Measurements from ENCODE around the gene ROBO1. TPM values are rescaled to one million over a fixed set of nuclear protein-coding genes. Genes with fewer than 3 reads are reported as not detected.

ROBO1 gene
- total and polyA plus RNA-seq, 2 of the 13 experiments (the other 11 are each of a cell fraction or from before 2014, with no cell fraction given) = 52.2 to 71.0 TPM

DNA sequence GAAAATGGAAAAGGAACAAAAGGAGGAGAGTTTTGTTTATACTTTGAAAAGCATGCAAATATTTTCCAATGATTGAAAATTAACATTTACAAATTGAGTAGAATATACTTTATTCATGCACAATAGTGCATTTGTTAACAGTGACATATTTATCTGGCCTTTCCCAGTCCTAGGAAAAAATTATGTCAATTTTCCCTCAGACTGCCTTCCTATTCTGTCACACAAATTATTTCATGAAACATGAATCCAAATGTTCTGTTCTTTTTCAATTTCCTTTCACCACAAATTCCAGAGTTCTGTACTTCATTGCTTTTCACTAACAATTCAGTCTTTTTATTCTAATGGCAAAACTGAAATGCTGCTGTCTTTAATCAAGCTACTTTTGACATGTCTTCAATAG, 945.1 kb downstream of the ROBO1 start:
- ChIA-PET POLR2A (no interaction called here), CTCF (ENCODE audit: low intra/inter-chr PET ratio, low total read pairs) (no interaction called here)
- no TSS peak for BruUV-seq (replicated peaks)
- Histone ChIP-seq H4K20me1 (ENCODE audit: insufficient read depth, low read length) (no peaks in the 10 kb centered on the region), H3K9ac (ENCODE audit: insufficient read depth, low read depth, low read length) (no peak overlapping the region), H3K27ac (ENCODE audit: extremely low read length, insufficient read depth, low read length) (no peak overlapping the region), H3K79me2 (ENCODE audit: insufficient read depth, low read length) (peaks cover 29% of the 10 kb centered on the region), H3K4me3 (replicated peaks in 1 of 3; ENCODE audit: insufficient read depth in 1 of 3, low read depth in 2 of 3, low read length in 3 of 3) (no peak overlapping the region), H2AFZ (ENCODE audit: low read length) (no peak overlapping the region), H3K4me2 (ENCODE audit: low read depth, low read length) (no peak overlapping the region), H3K9me3 (ENCODE audit: low read length) (no peaks in the 10 kb centered on the region), H3K4me1 (ENCODE audit: insufficient read depth, low read length) (peaks cover 40% of the 10 kb centered on the region), H3K36me3 (replicated peaks in 1 of 2; ENCODE audit: control insufficient read depth in 1 of 2, insufficient read depth in 2 of 2, low read length in 2 of 2) (peaks cover 3 to 6% of the 10 kb centered on the region in 2 experiments; a peak in 2 of 5 replicates), H3K27me3 (ENCODE audit: control insufficient read depth in 1 of 2, insufficient read depth in 2 of 2, low read length in 2 of 2) (no peaks in the 10 kb centered on the region)
- no peak for FAIRE-seq
- TF ChIP-seq TFE3 (CRISPR knock-in tag; IDR thresholded peaks at IDR 0.05) (no peak), KDM6A (CRISPR knock-in tag; IDR thresholded peaks at IDR 0.05; ENCODE audit: low read depth) (no peak)
- ATAC-seq = no peak
- in situ Hi-C loops (cut with HindIII; ENCODE audit: extremely low pct_ligation_motif_present, low pct_unique_long_range_greater_than_20kb) (no loop called here), intact Hi-C loops (cut with micrococcal nuclease; ENCODE audit: unreplicated experiment) (no loop called here)
- DNase-seq (ENCODE audit: low spot score) = no peak

DNA sequence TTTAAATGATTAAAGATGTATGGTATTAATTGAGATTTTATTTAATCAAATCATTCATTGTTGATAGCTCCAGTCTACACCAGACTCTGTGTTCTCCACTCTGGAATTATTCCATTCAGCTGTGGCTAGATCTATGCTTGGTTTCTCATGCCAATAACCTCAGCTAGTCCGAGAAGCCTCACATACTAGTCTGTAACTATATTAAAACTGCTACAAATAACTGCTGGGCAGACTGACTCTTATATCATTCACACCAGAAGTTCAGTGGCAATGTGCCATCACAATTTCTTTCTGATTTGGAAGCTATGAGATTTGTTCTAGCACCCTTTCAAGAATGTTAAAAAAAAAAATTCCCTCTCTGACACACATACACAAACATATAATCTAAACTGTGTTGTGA, 947.3 kb downstream of the ROBO1 start:
- intact Hi-C loops (cut with micrococcal nuclease; ENCODE audit: unreplicated experiment) (no loop called here), in situ Hi-C loops (cut with HindIII; ENCODE audit: extremely low pct_ligation_motif_present, low pct_unique_long_range_greater_than_20kb) (no loop called here)
- no peak overlapping the region for H3K4me3 ChIP-seq (replicated peaks in 1 of 3; ENCODE audit: insufficient read depth in 1 of 3, low read depth in 2 of 3, low read length in 3 of 3)
- H4K20me1 ChIP-seq (ENCODE audit: insufficient read depth, low read length) = no peaks in the 10 kb centered on the region
- peaks cover 35% of the 10 kb centered on the region for H3K4me1 ChIP-seq (ENCODE audit: insufficient read depth, low read length)
- TF ChIP-seq GABPA (IDR thresholded peaks at IDR 0.05; ENCODE audit: low read depth, low read length) (no peak), GABPA (CRISPR knock-in tag; IDR thresholded peaks at IDR 0.05; ENCODE audit: low read depth) (no peak), THAP7 (CRISPR knock-in tag; IDR thresholded peaks at IDR 0.05) (no peak), SIX1 (CRISPR knock-in tag; IDR thresholded peaks at IDR 0.05; ENCODE audit: borderline replicate concordance) (no peak), ASH2L (IDR thresholded peaks at IDR 0.05; ENCODE audit: insufficient read length, low read depth, low read length) (no peak)
- FAIRE-seq = no peak
- WGBS (ENCODE audit: low lambda C conversion rate) = 100% methylated on average over 1 of the region's 1 CpG
- H2AFZ ChIP-seq (ENCODE audit: low read length) = no peak overlapping the region
- no peaks in the 10 kb centered on the region for H3K27me3 ChIP-seq (ENCODE audit: control insufficient read depth in 1 of 2, insufficient read depth in 2 of 2, low read length in 2 of 2)
- POLR2A ChIA-PET = no interaction called here
- no peak for ATAC-seq
- H3K9me3 ChIP-seq (ENCODE audit: low read length) = no peaks in the 10 kb centered on the region
- no peak overlapping the region for H3K9ac ChIP-seq (ENCODE audit: insufficient read depth, low read depth, low read length)
- CTCF ChIA-PET (ENCODE audit: low intra/inter-chr PET ratio, low total read pairs) = no interaction called here
- no TSS peak for BruUV-seq (replicated peaks)
- DNase-seq (ENCODE audit: low spot score) = no peak
- peaks cover 3 to 4% of the 10 kb centered on the region in 2 experiments; a peak in 2 of 5 replicates for H3K36me3 ChIP-seq (replicated peaks in 1 of 2; ENCODE audit: control insufficient read depth in 1 of 2, insufficient read depth in 2 of 2, low read length in 2 of 2)
- peaks cover 26% of the 10 kb centered on the region for H3K79me2 ChIP-seq (ENCODE audit: insufficient read depth, low read length)
- no peak overlapping the region for H3K27ac ChIP-seq (ENCODE audit: extremely low read length, insufficient read depth, low read length)
- H3K4me2 ChIP-seq (ENCODE audit: low read depth, low read length) = no peak overlapping the region
